NCI-H526 treated with DMSO at 0.1 percent for 48 hours (cell line): ENCODE results near the gene NKX6-1.

ENCODE experiments used
- DNase-seq: peaks from one replicate; lab custom pipeline; 2025; lab: John Stamatoyannopoulos, UW

NKX6-1 gene

GRCh38 chr4:84479663-84480062, 19.4 kb downstream of the NKX6-1 start:
- DNase-seq, result no peak

GRCh38 chr4:84477738-84478137, 21.4 kb downstream of the NKX6-1 start:
- DNase-seq, result no peak

- DNase-seq, result no peak
Measured at GRCh38 chr4:84474107-84474506, 25.0 kb downstream of the NKX6-1 start.

GRCh38 chr4:84472154-84472553, 26.9 kb downstream of the NKX6-1 start:
- DNase-seq, result no peak

- no peak for DNase-seq
Measured at GRCh38 chr4:84470204-84470785, 28.8 kb downstream of the NKX6-1 start.

- DNase-seq, result no peak
Measured at GRCh38 chr4:84467601-84468000, 31.5 kb downstream of the NKX6-1 start.

GRCh38 chr4:84459783-84460182, 39.3 kb downstream of the NKX6-1 start:
- no peak for DNase-seq

- DNase-seq, result no peak
Measured at GRCh38 chr4:84456157-84456556, 42.9 kb downstream of the NKX6-1 start.

- no peak for DNase-seq
Measured at GRCh38 chr4:84455697-84456096, 43.4 kb downstream of the NKX6-1 start.

GRCh38 chr4:84451546-84451945, 47.5 kb downstream of the NKX6-1 start:
- no peak for DNase-seq

GRCh38 chr4:84443523-84443922, 55.6 kb downstream of the NKX6-1 start:
- no peak for DNase-seq

- no peak for DNase-seq
Measured at GRCh38 chr4:84442778-84443177, 56.3 kb downstream of the NKX6-1 start.
